Trophoblast cell (in vitro differentiated cells and primary cell): ENCODE results near the gene TSHZ2.

Experiments used
- DNase-seq, 2 donors: peaks; one replicate each; pipeline ENCODE4 v3.0.0-alpha.2; 2016
- H2AFZ ChIP-seq: 2 replicates; pipeline ENCODE4 v1.6.1; 2013; ENCODE audit warnings: low read length, moderate library complexity, mild to moderate bottlenecking; ENCODE audit not compliant: insufficient read depth, poor library complexity
- H2AK5ac ChIP-seq: 2 replicates; pipeline ENCODE4 v1.6.1; 2013; ENCODE audit warnings: mild to moderate bottlenecking, low read length
- H2BK120ac ChIP-seq: 2 replicates; pipeline ENCODE4 v1.6.1; 2013; ENCODE audit warnings: low read length, mild to moderate bottlenecking, moderate library complexity; ENCODE audit not compliant: insufficient read depth, poor library complexity
- H2BK12ac ChIP-seq: 2 replicates; pipeline ENCODE4 v1.6.1; 2013; ENCODE audit warnings: mild to moderate bottlenecking, low read length, moderate library complexity
- H2BK5ac ChIP-seq: 2 replicates; pipeline ENCODE4 v1.6.1; 2013; ENCODE audit warnings: low read length, low read depth, moderate library complexity, mild to moderate bottlenecking; ENCODE audit not compliant: poor library complexity
- H3K14ac ChIP-seq: 2 replicates; pipeline ENCODE4 v1.6.1; 2013; ENCODE audit warnings: mild to moderate bottlenecking, low read length
- H3K18ac ChIP-seq: 2 replicates; pipeline ENCODE4 v1.6.1; 2013; ENCODE audit warnings: mild to moderate bottlenecking, low read length
- H3K23ac ChIP-seq: 2 replicates; pipeline ENCODE4 v1.6.1; 2013; ENCODE audit warnings: low read length
- H3K27ac ChIP-seq: 2 replicates; pipeline ENCODE4 v1.5.1; 2013; ENCODE audit warnings: low read depth, mild to moderate bottlenecking, inconsistent platforms, low read length, moderate library complexity
- H3K27me3 ChIP-seq: 2 replicates; pipeline ENCODE4 v1.6.1; 2013; ENCODE audit warnings: inconsistent platforms, mild to moderate bottlenecking, low read length, moderate library complexity; ENCODE audit not compliant: insufficient read depth
- H3K36me3 ChIP-seq, 2 experiments: 1 replicate in 1 of 2; 2 replicates in 1 of 2; pipeline ENCODE4 v1.6.1; 2013; ENCODE audit warnings: low read length in 2 of 2, mild to moderate bottlenecking in 2 of 2, moderate library complexity in 1 of 2; ENCODE audit not compliant: insufficient read depth in 2 of 2, control insufficient read depth in 1 of 2
- H3K4ac ChIP-seq: 2 replicates; pipeline ENCODE4 v1.6.1; 2013; ENCODE audit warnings: low read depth, mild to moderate bottlenecking, low read length, moderate library complexity
- H3K4me1 ChIP-seq, 2 experiments: 1 replicate in 1 of 2; 2 replicates in 1 of 2; pipeline ENCODE4 v1.6.1; 2013; ENCODE audit warnings: low read length in 2 of 2, mild to moderate bottlenecking in 2 of 2, moderate library complexity in 1 of 2; ENCODE audit not compliant: insufficient read depth in 2 of 2, control insufficient read depth in 1 of 2
- H3K4me2 ChIP-seq: 2 replicates; pipeline ENCODE4 v1.6.1; 2013; ENCODE audit warnings: inconsistent platforms, mild to moderate bottlenecking, low read length, moderate library complexity
- H3K4me3 ChIP-seq: 2 replicates; pipeline ENCODE4 v1.5.1; 2013; ENCODE audit warnings: mild to moderate bottlenecking, low read depth, low read length, inconsistent platforms
- H3K79me1 ChIP-seq: one replicate; pipeline ENCODE4 v1.6.1; 2013; ENCODE audit warnings: low read length
- H3K79me2 ChIP-seq: 2 replicates; pipeline ENCODE4 v1.6.1; 2013; ENCODE audit warnings: low read length, mild to moderate bottlenecking; ENCODE audit not compliant: control insufficient read depth, insufficient read depth, poor library complexity
- H3K9ac ChIP-seq: 2 replicates; pipeline ENCODE4 v1.6.1; 2013; ENCODE audit warnings: mild to moderate bottlenecking, low read length
- H3K9me3 ChIP-seq: 2 replicates; pipeline ENCODE4 v1.6.1; 2013; ENCODE audit warnings: low read depth, mild to moderate bottlenecking, control low read depth, inconsistent platforms, low read length; ENCODE audit not compliant: insufficient read depth
- H4K12ac ChIP-seq: 2 replicates; pipeline ENCODE4 v1.6.1; 2013; ENCODE audit warnings: low read depth, mild to moderate bottlenecking, low read length, moderate library complexity
- H4K8ac ChIP-seq: 2 replicates; pipeline ENCODE4 v1.6.1; 2013; ENCODE audit warnings: low read depth, mild to moderate bottlenecking, low read length, moderate library complexity
- H4K91ac ChIP-seq: one replicate; pipeline ENCODE4 v1.6.1; 2013; ENCODE audit warnings: low read depth, mild to moderate bottlenecking, low read length, moderate library complexity
- WGBS: extraction: QIAGEN DNeasy Blood & Tissue Kit; methylation state at CpG from one replicate; pipeline ENCODE4 v1.1.7; 2013; ENCODE audit warnings: missing lambda C conversion rate; ENCODE audit not compliant: insufficient read length, insufficient coverage; ENCODE audit errors: extremely low coverage; 5-methylcytosine and 5-hydroxymethylcytosine counted together

The TSHZ2 gene

DNA sequence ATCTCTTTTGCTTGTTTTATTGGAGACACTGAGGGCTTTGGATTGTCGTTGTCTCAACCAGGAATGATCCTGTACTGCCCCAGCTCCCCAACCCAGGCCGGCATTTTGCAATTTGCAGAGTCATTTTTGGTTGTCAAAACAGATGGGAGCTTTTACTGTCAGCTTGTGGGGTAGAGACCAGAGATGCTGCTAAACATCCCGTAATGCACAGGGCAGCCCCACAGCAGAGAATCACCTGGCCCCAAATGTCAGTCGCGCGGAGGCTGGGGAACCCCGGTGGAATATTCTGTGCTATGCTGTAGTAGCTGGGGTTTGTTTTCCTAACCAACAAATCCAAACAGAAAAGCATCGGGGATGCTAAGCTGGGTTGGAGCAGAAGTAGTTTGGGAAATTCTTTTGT, 99.7 kb downstream of the TSHZ2 start:
- no peak overlapping the region for H4K12ac ChIP-seq
- no peaks in the 10 kb centered on the region for H3K4me1 ChIP-seq
- no peaks in the 10 kb centered on the region for H3K27me3 ChIP-seq
- H3K4me2 ChIP-seq, result no peak overlapping the region
- H3K23ac ChIP-seq, result no peak overlapping the region
- no peak overlapping the region for H3K4me3 ChIP-seq
- no peak overlapping the region for H3K18ac ChIP-seq
- H4K91ac ChIP-seq, result no peak overlapping the region
- no peak overlapping the region for H3K9ac ChIP-seq
- no peak overlapping the region for H2BK120ac ChIP-seq
- no peak overlapping the region for H2AK5ac ChIP-seq
- H2AFZ ChIP-seq, result no peak overlapping the region
- no peak for DNase-seq
- H3K36me3 ChIP-seq, result no peaks in the 10 kb centered on the region
- H3K27ac ChIP-seq, result no peak overlapping the region
- H4K8ac ChIP-seq, result no peak overlapping the region
- H2BK5ac ChIP-seq, result no peak overlapping the region
- no peak overlapping the region for H2BK12ac ChIP-seq
- no peak overlapping the region for H3K14ac ChIP-seq
- no peak overlapping the region for H3K4ac ChIP-seq
- no CpG with 5 or more reads among the region's 8 CpGs for WGBS
- H3K79me2 ChIP-seq, result no peaks in the 10 kb centered on the region
- no peaks in the 10 kb centered on the region for H3K9me3 ChIP-seq
- H3K79me1 ChIP-seq, result no peaks in the 10 kb centered on the region

DNA sequence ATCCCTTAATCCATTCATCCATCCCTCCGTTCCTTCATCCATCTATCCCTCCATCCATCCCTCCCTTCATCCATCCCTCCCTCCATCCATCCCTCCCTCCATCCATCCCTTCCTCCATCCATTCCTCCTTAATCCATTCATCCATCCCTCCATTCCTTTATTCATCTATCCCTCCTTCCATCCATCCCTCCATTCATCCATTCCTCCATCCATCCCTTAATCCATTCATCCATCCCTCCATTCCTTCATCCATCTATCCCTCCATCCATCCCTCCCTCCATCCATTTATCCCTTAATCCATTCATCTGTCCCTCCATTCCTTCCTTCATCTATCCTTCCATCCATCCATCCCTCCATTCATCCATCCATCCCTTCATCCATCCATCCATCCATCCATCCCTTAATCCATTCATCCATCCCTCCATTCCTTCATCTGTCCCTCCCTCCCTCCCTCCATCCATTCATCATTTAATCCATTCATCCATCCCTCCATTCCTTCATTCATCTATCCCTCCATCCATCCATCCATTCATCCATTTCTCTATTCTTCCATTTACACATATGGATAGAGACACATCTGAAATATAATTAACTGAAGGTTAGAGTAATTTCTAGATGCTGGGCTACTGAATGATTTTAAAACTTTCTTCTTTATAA, 100.9 kb downstream of the TSHZ2 start:
- Histone ChIP-seq H4K8ac (no peak overlapping the region), H2AK5ac (no peak overlapping the region), H3K9ac (no peak overlapping the region), H2AFZ (no peak overlapping the region), H2BK120ac (no peak overlapping the region), H3K4me3 (no peak overlapping the region), H3K14ac (no peak overlapping the region), H3K36me3 (no peaks in the 10 kb centered on the region), H3K23ac (no peak overlapping the region), H3K4me1 (no peaks in the 10 kb centered on the region), H2BK5ac (no peak overlapping the region), H3K27me3 (no peaks in the 10 kb centered on the region), H3K9me3 (no peaks in the 10 kb centered on the region), H3K79me2 (no peaks in the 10 kb centered on the region), H3K79me1 (no peaks in the 10 kb centered on the region), H4K12ac (no peak overlapping the region), H3K4ac (no peak overlapping the region), H3K4me2 (no peak overlapping the region), H3K18ac (no peak overlapping the region), H4K91ac (no peak overlapping the region), H3K27ac (no peak overlapping the region), H2BK12ac (no peak overlapping the region)
- DNase-seq, result no peak
- WGBS, result 100% methylated on average over 1 of the region's 1 CpG

DNA sequence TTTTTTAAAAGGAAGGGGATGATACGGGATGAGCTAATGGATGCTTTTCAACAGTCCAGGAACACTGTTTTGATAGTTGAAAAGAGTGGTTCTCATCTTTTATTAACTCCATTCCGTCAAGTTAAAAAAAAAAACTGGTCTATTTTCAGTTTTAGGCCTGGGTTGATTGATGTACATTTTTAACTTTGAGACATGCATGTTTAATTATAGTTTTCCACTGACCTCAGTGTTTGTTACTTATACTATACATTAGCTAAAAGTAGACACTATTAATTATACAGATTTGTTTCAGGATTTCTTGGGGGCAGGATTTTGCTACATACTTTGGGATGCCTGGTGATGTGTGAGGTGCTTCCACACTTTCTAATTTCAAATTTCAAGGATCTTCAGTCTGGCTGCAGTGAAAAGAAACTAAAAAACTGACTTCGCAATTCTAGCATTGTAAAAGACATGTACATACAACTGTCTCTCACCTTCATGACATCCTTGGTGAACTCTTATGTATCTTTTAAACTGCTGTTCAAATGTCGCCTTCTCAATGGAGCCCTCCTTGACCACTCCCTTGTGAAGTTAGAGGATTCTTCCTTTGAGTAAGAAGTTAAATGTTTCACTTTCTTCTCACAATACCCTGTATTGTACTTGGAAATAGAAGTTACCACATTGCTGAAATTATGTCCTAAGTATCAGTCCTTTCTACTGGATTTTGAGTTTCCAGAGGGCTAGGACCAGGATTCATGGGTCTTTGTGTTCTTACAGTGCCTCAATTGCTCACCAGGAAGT, 101.7 kb downstream of the TSHZ2 start:
- Histone ChIP-seq H2BK120ac (no peak overlapping the region), H3K14ac (no peak overlapping the region), H4K91ac (no peak overlapping the region), H3K36me3 (no peaks in the 10 kb centered on the region), H3K4me2 (no peak overlapping the region), H3K27ac (no peak overlapping the region), H3K18ac (no peak overlapping the region), H3K4me1 (no peaks in the 10 kb centered on the region), H3K9me3 (no peaks in the 10 kb centered on the region), H3K4me3 (no peak overlapping the region), H4K12ac (no peak overlapping the region), H3K27me3 (no peaks in the 10 kb centered on the region), H2AK5ac (no peak overlapping the region), H2BK5ac (no peak overlapping the region), H2BK12ac (no peak overlapping the region), H4K8ac (no peak overlapping the region), H3K79me1 (no peaks in the 10 kb centered on the region), H3K9ac (no peak overlapping the region), H2AFZ (no peak overlapping the region), H3K23ac (no peak overlapping the region), H3K4ac (no peak overlapping the region), H3K79me2 (no peaks in the 10 kb centered on the region)
- no CpG with 5 or more reads among the region's 4 CpGs for WGBS
- no peak for DNase-seq

DNA sequence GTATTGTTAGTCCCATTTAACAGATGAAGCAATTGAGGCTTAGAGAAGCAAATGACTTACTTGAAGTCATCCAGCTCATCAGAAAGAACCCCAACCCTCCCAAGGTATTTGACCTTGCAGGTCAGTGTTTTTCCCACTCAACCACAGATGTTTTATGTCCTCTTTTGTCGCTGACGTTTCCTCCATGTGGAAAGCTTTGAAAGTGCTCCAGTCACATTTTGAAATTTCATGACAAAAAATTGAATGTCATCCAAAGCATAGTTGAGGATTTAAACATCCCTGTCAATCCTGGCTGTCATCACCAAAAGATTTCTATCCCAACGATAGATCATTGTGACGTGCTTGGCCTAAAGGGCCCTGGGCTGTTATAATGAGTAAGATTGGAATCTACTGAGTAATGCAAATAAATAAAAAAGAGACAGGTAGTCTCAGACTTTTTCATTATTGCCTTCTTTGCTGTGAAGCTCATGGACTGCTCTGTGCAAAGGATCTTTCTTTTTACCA, 102.7 kb downstream of the TSHZ2 start:
- Histone ChIP-seq H3K27me3 (no peaks in the 10 kb centered on the region), H3K9ac (no peak overlapping the region), H3K27ac (no peak overlapping the region), H4K12ac (no peak overlapping the region), H4K91ac (no peak overlapping the region), H3K14ac (no peak overlapping the region), H3K4me2 (no peak overlapping the region), H3K9me3 (no peaks in the 10 kb centered on the region), H3K18ac (no peak overlapping the region), H4K8ac (no peak overlapping the region), H2BK12ac (no peak overlapping the region), H3K23ac (no peak overlapping the region), H3K79me1 (no peaks in the 10 kb centered on the region), H3K4me3 (no peak overlapping the region), H2BK120ac (no peak overlapping the region), H2AK5ac (no peak overlapping the region), H2BK5ac (no peak overlapping the region), H3K79me2 (no peaks in the 10 kb centered on the region), H2AFZ (no peak overlapping the region), H3K4me1 (no peaks in the 10 kb centered on the region), H3K36me3 (no peaks in the 10 kb centered on the region), H3K4ac (no peak overlapping the region)
- no peak for DNase-seq
- WGBS, result no CpG with 5 or more reads among the region's 4 CpGs
